ENCODE results near the gene HSBP1. TPM values are rescaled to one million over a fixed set of nuclear protein-coding genes. Genes with fewer than 3 reads are reported as not detected.

Gene HSBP1
- total RNA-seq, 1 donor from 2014 or later = 103 TPM

GRCh38 chr16:83803811-83804210 is 4.0 kb upstream of the HSBP1 start:
- DNase-seq (ENCODE audit: low read depth) = no peak

GRCh38 chr16:83804366-83804765 is 3.4 kb upstream of the HSBP1 start:
- DNase-seq (ENCODE audit: low read depth) = no peak

- no peak for DNase-seq (ENCODE audit: low read depth)
Observed at GRCh38 chr16:83806036-83806435, 1.7 kb upstream of the HSBP1 start.

- DNase-seq (ENCODE audit: low read depth) = no peak
Observed at GRCh38 chr16:83806731-83807130, 1.0 kb upstream of the HSBP1 start.

- no peak for DNase-seq (ENCODE audit: low read depth)
Observed at GRCh38 chr16:83807327-83807709, 460 bp upstream of the HSBP1 start.

GRCh38 chr16:83808573-83809014 is 816 bp downstream of the HSBP1 start:
- DNase-seq (ENCODE audit: low read depth) = no peak

GRCh38 chr16:83809092-83809491 is 1.3 kb downstream of the HSBP1 start:
- no peak for DNase-seq (ENCODE audit: low read depth)

GRCh38 chr16:83810901-83811300 is 3.1 kb downstream of the HSBP1 start:
- no peak for DNase-seq (ENCODE audit: low read depth)

GRCh38 chr16:83813823-83814658 is 6.3 kb downstream of the HSBP1 start:
- DNase-seq (ENCODE audit: low read depth) = peak; percentile 84

- DNase-seq (ENCODE audit: low read depth) = peak; percentile 49
Observed at GRCh38 chr16:83814659-83814985, 6.8 kb downstream of the HSBP1 start.

GRCh38 chr16:83817022-83817421 is 9.2 kb downstream of the HSBP1 start:
- no peak for DNase-seq (ENCODE audit: low read depth)

- peak; percentile 83 for DNase-seq (ENCODE audit: low read depth)
Observed at GRCh38 chr16:83818276-83818675, 10.5 kb downstream of the HSBP1 start.

GRCh38 chr16:83819361-83819760 is 11.6 kb downstream of the HSBP1 start:
- peak; percentile 70 for DNase-seq (ENCODE audit: low read depth)

GRCh38 chr16:83826146-83826913 is 18.6 kb downstream of the HSBP1 start:
- DNase-seq (ENCODE audit: low read depth) = peak; percentile 82

GRCh38 chr16:83830091-83830768 is 22.5 kb downstream of the HSBP1 start:
- no peak for DNase-seq (ENCODE audit: low read depth)

GRCh38 chr16:83830769-83831455 is 23.1 kb downstream of the HSBP1 start:
- DNase-seq (ENCODE audit: low read depth) = peak; percentile 25

GRCh38 chr16:83831456-83831987 is 23.7 kb downstream of the HSBP1 start:
- DNase-seq (ENCODE audit: low read depth) = no peak

GRCh38 chr16:83833921-83834320 is 26.1 kb downstream of the HSBP1 start:
- no peak for DNase-seq (ENCODE audit: low read depth)

- peak; percentile 19 for DNase-seq (ENCODE audit: low read depth)
Observed at GRCh38 chr16:83835586-83836566, 28.1 kb downstream of the HSBP1 start.

- DNase-seq (ENCODE audit: low read depth) = no peak
Observed at GRCh38 chr16:83837566-83837965, 29.8 kb downstream of the HSBP1 start.

All from renal cortical epithelial cell (primary cell).